ENCODE data around the gene GNPAT. TPM values are rescaled to one million over a fixed set of nuclear protein-coding genes. Genes with fewer than 3 reads are reported as not detected.

Gene GNPAT
- total and polyA plus RNA-seq, 2 experiments from 2014 or later, result 32.8 to 45.4 TPM

GRCh38 chr1:231236208-231236591, 4.8 kb upstream of the GNPAT start:
- H3K9me3 Mint-ChIP-seq, result no peaks in the 10 kb centered on the region

More at GRCh38 chr1:231236208-231236591, 4.8 kb upstream of the GNPAT start:
- ATAC-seq (no peak), DNase-seq (ENCODE audit: low spot score) (no peak)
- Histone ChIP-seq H3K4me1 (ENCODE audit: insufficient read depth) (peaks cover 3% of the 10 kb centered on the region; the same call in 1 of the 2 replicates), H3K9me2 (ENCODE audit: insufficient read depth) (no peaks in the 10 kb centered on the region), H3K79me2 (replicated peaks; ENCODE audit: insufficient read depth) (no peaks in the 10 kb centered on the region), H2AFZ (no peak overlapping the region), H3K36me3 (ENCODE audit: insufficient read depth) (no peaks in the 10 kb centered on the region), H3F3A (replicated peaks; ENCODE audit: low read depth) (no peaks in the 10 kb centered on the region), H3K27ac (ENCODE audit: low read depth) (no peak overlapping the region), H3K27me3 (ENCODE audit: insufficient read depth) (no peaks in the 10 kb centered on the region), H4K20me1 (replicated peaks; ENCODE audit: insufficient read depth) (peaks cover 4% of the 10 kb centered on the region; the same call in 1 of the 2 replicates), H3K4me3 (no peak overlapping the region), H3K4me2 (no peak overlapping the region)
- H3K36me3 Mint-ChIP-seq (ENCODE audit: low read depth), result peaks cover 10% of the 10 kb centered on the region; the same call in 2 of the 3 replicates
- no peak for TF ChIP-seq REST (IDR thresholded peaks at IDR 0.05; ENCODE audit: unreplicated experiment)
- TF ChIP-seq POLR2AphosphoS5 (IDR thresholded peaks at IDR 0.05; ENCODE audit: low read depth), result no peak
- TF ChIP-seq CTCF (conservative IDR thresholded peaks at IDR 0.05; ENCODE audit: low read depth in 2 of 2), result no peak
- TF ChIP-seq JUNB (IDR thresholded peaks at IDR 0.05; ENCODE audit: unreplicated experiment), result no peak
- no peak for TF ChIP-seq ZNF114 (CRISPR knock-in tag; IDR thresholded peaks at IDR 0.05)
- TF ChIP-seq CREB1 (CRISPR knock-in tag; IDR thresholded peaks at IDR 0.05; ENCODE audit: low read depth), result no peak
- TF ChIP-seq ZNF331 (CRISPR knock-in tag; IDR thresholded peaks at IDR 0.05; ENCODE audit: low read depth), result no peak
- no peak for TF ChIP-seq ETS1 (IDR thresholded peaks at IDR 0.05)
- TF ChIP-seq EZH2 (IDR thresholded peaks at IDR 0.05; ENCODE audit: low read depth, unreplicated experiment), result no peak
- no peak overlapping the region for H3K4me3 Mint-ChIP-seq
- no peaks in the 10 kb centered on the region for H3K27me3 Mint-ChIP-seq (ENCODE audit: insufficient read depth, low read depth, poor library complexity)
- H3K4me1 Mint-ChIP-seq, result peaks cover 4% of the 10 kb centered on the region; the same call in 2 of the 3 replicates
- no peak overlapping the region for H3K27ac Mint-ChIP-seq

Measured in GM23338 (cell line).